Measurements from ENCODE around the gene FBXO44.

DNA sequence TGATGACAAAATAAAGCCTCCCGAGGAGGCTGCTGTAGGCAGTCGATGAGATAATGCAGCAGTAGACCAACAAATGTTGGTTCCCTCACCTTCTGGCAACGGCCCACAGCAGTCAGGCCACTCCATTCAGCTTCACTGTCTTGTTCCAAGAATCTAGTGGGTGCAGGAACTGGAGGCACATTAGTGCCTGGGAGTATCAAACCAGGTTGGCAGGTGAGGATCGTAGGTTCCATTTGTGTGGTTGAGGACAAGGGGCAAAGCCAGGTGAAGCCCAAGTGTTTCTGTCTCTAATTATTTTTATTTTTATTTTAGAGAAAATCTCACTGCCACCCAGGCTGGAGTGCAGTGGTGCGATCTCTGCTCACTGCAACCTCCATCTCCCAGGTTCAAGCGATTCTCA lies 13.7 kb upstream of the FBXO44 start:
- no peak for TF ChIP-seq POLR2A (IDR thresholded peaks at IDR 0.05; ENCODE audit: low read length)
- no peak for TF ChIP-seq GATA1 (IDR thresholded peaks at IDR 0.05; ENCODE audit: low read depth, low read length)
